H9 (cell line): ENCODE results near the gene RAB31. TPM values are rescaled to one million over a fixed set of nuclear protein-coding genes. Genes with fewer than 3 reads are reported as not detected.

ENCODE experiments used
- DNase-seq: peaks from one replicate; pipeline ENCODE4 v3.0.0-alpha.2; 2017
- H2AFZ ChIP-seq: one replicate; pipeline ENCODE4 v1.6.1; 2013; ENCODE audit warnings: mild to moderate bottlenecking, low read length, control low read depth, moderate library complexity
- H2AK5ac ChIP-seq: 2 replicates; pipeline ENCODE4 v1.6.1; 2013; ENCODE audit warnings: low read length, control low read depth, mixed read lengths; ENCODE audit not compliant: insufficient read length
- H2BK120ac ChIP-seq: one replicate; pipeline ENCODE4 v1.6.1; 2013; ENCODE audit warnings: low read depth, mild to moderate bottlenecking, low read length, control low read depth, inconsistent platforms; ENCODE audit not compliant: poor library complexity, severe bottlenecking
- H2BK12ac ChIP-seq: 2 replicates; pipeline ENCODE4 v1.6.1; 2013; ENCODE audit warnings: low read length, control low read depth, mixed read lengths, low read depth; ENCODE audit not compliant: insufficient read length
- H2BK15ac ChIP-seq: 2 replicates; pipeline ENCODE4 v1.6.1; 2013; ENCODE audit warnings: low read depth, low read length, control low read depth
- H2BK20ac ChIP-seq: one replicate; pipeline ENCODE4 v1.6.1; 2013; ENCODE audit warnings: low read depth, mild to moderate bottlenecking, low read length, control low read depth, inconsistent platforms; ENCODE audit not compliant: poor library complexity, severe bottlenecking
- H2BK5ac ChIP-seq: 2 replicates; pipeline ENCODE4 v1.6.1; 2013; ENCODE audit warnings: low read length, control low read depth, mixed read lengths; ENCODE audit not compliant: insufficient read length
- H3K14ac ChIP-seq: 2 replicates; pipeline ENCODE4 v1.6.1; 2013; ENCODE audit warnings: low read length, control low read depth; ENCODE audit not compliant: insufficient read depth
- H3K18ac ChIP-seq: 2 replicates; pipeline ENCODE4 v1.6.1; 2013; ENCODE audit warnings: low read depth, mild to moderate bottlenecking, mixed read lengths, low read length, control low read depth; ENCODE audit not compliant: insufficient read length
- H3K23ac ChIP-seq: 2 replicates; pipeline ENCODE4 v1.6.1; 2013; ENCODE audit warnings: low read length, control low read depth, mixed read lengths, low read depth; ENCODE audit not compliant: insufficient read length
- H3K23me2 ChIP-seq: 2 replicates; pipeline ENCODE4 v1.6.1; 2013; ENCODE audit warnings: low read depth, mild to moderate bottlenecking, mixed read lengths, low read length, control low read depth; ENCODE audit not compliant: insufficient read length, poor library complexity, severe bottlenecking
- H3K27ac ChIP-seq: 2 replicates; pipeline ENCODE4 v1.5.1; 2013; ENCODE audit warnings: low read length, control low read depth, mixed read lengths, low read depth; ENCODE audit not compliant: insufficient read length
- H3K27me3 ChIP-seq: 2 replicates; pipeline ENCODE4 v1.6.1; 2013; ENCODE audit warnings: low read length, control low read depth, inconsistent platforms; ENCODE audit not compliant: insufficient read depth
- H3K4ac ChIP-seq: 2 replicates; pipeline ENCODE4 v1.6.1; 2013; ENCODE audit warnings: low read depth, mild to moderate bottlenecking, control low read depth, inconsistent platforms, low read length, moderate library complexity
- H3K4me1 ChIP-seq: 2 replicates; pipeline ENCODE4 v1.6.1; 2013; ENCODE audit warnings: low read length, control low read depth, inconsistent platforms; ENCODE audit not compliant: insufficient read depth
- H3K4me2 ChIP-seq: 2 replicates; pipeline ENCODE4 v1.6.1; 2013; ENCODE audit warnings: low read length, control low read depth, mixed read lengths; ENCODE audit not compliant: insufficient read length, insufficient read depth
- H3K56ac ChIP-seq: 2 replicates; pipeline ENCODE4 v1.6.1; 2013; ENCODE audit warnings: low read depth, mild to moderate bottlenecking, mixed read lengths, low read length, control low read depth; ENCODE audit not compliant: insufficient read length
- H3K79me1 ChIP-seq: 2 replicates; pipeline ENCODE4 v1.6.1; 2013; ENCODE audit warnings: low read depth, mild to moderate bottlenecking, moderate library complexity, low read length, control low read depth, inconsistent platforms; ENCODE audit not compliant: insufficient read depth, poor library complexity, severe bottlenecking
- H3K79me2 ChIP-seq: 2 replicates; pipeline ENCODE4 v1.6.1; 2013; ENCODE audit warnings: low read length, control low read depth, inconsistent platforms; ENCODE audit not compliant: insufficient read depth
- H3K9ac ChIP-seq: 2 replicates; pipeline ENCODE4 v1.6.1; 2013; ENCODE audit warnings: low read length, control low read depth, mixed read lengths; ENCODE audit not compliant: insufficient read length; ENCODE audit errors: extremely low read depth
- H3K9me3 ChIP-seq: one replicate; pipeline ENCODE4 v1.6.1; 2013; ENCODE audit warnings: low read depth, low read length, inconsistent platforms; ENCODE audit not compliant: control insufficient read depth
- H3T11ph ChIP-seq: one replicate; pipeline ENCODE4 v1.6.1; 2013; ENCODE audit warnings: mild to moderate bottlenecking, low read length, control low read depth, inconsistent platforms
- H4K20me1 ChIP-seq: one replicate; pipeline ENCODE4 v1.6.1; 2013; ENCODE audit not compliant: control insufficient read depth, insufficient read length, insufficient read depth
- H4K5ac ChIP-seq: 2 replicates; pipeline ENCODE4 v1.6.1; 2013; ENCODE audit warnings: low read depth, mild to moderate bottlenecking, mixed read lengths, low read length, control low read depth; ENCODE audit not compliant: insufficient read length
- H4K8ac ChIP-seq: replicated peaks from 2 replicates; pipeline ENCODE4 v1.6.1; 2013; ENCODE audit warnings: low read length, control low read depth, mixed read lengths, low read depth; ENCODE audit not compliant: insufficient read length
- H4K91ac ChIP-seq: 2 replicates; pipeline ENCODE4 v1.6.1; 2013; ENCODE audit warnings: low read depth, mild to moderate bottlenecking, moderate library complexity, mixed read lengths, low read length, control low read depth; ENCODE audit not compliant: insufficient read length
- H3K27ac Mint-ChIP-seq, 3 experiments: 2 replicates in 2 of 3; 3 replicates in 1 of 3; pipeline ENCODE4 v1.8.0; 2020 to 2021; ENCODE audit warnings: mixed read lengths in 3 of 3, mild to moderate bottlenecking in 1 of 3, moderate library complexity in 1 of 3
- H3K27me3 Mint-ChIP-seq: 2 replicates; pipeline ENCODE4 v1.8.0; 2021; ENCODE audit warnings: low read depth, mild to moderate bottlenecking, moderate library complexity, mixed read lengths
- H3K36me3 Mint-ChIP-seq, 3 experiments: 2 replicates in 2 of 3; 3 replicates in 1 of 3; pipeline ENCODE4 v1.8.0; 2020 to 2021; ENCODE audit warnings: low read depth in 3 of 3, mixed read lengths in 3 of 3; ENCODE audit not compliant: insufficient read depth in 1 of 3
- H3K4me1 Mint-ChIP-seq, 2 experiments: 2 replicates each; pipeline ENCODE4 v1.8.0; 2020; ENCODE audit warnings: mixed read lengths in 2 of 2
- H3K4me3 Mint-ChIP-seq, 2 experiments: 2 replicates in 1 of 2; 3 replicates in 1 of 2; pipeline ENCODE4 v1.8.0; 2020 to 2021; ENCODE audit warnings: mild to moderate bottlenecking in 2 of 2, mixed read lengths in 2 of 2, moderate library complexity in 1 of 2
- H3K9me3 Mint-ChIP-seq, 2 experiments: 2 replicates in 1 of 2; 3 replicates in 1 of 2; pipeline ENCODE4 v1.8.0; 2020; ENCODE audit warnings: mild to moderate bottlenecking in 2 of 2, mixed read lengths in 2 of 2, moderate library complexity in 1 of 2
- WGBS: extraction: QIAGEN DNeasy Blood & Tissue Kit; methylation state at CpG from one replicate; pipeline ENCODE4 v1.1.7; 2013; ENCODE audit warnings: missing lambda C conversion rate, low lambda C conversion rate, mixed read lengths; ENCODE audit not compliant: insufficient read length; ENCODE audit errors: extremely low coverage; 5-methylcytosine and 5-hydroxymethylcytosine counted together
- total RNA-seq: library from RNA; stranded (reverse); gene quantifications from 2 replicates; pipeline ENCODE4 v1.2.1, GENCODE V29; 2021
- TF ChIP-seq, protein P1 (sequence below): fragments of 200-600 bp; sonication (generic); conservative IDR thresholded peaks from 3 replicates; pipeline ENCODE4 v1.8.0; 2021; ENCODE audit warnings: antibody characterized with exemption, mild to moderate bottlenecking

The RAB31 gene
- total RNA-seq, 1 experiment from 2014 or later, result 22.4 TPM

GRCh38 chr18:9814431-9814830 lies 106.3 kb downstream of the RAB31 start:
- no peaks in the 10 kb centered on the region for H3K9me3 ChIP-seq
- no peak overlapping the region for H2AFZ ChIP-seq
- H3K56ac ChIP-seq, result no peak overlapping the region
- no peak for DNase-seq
- no peak overlapping the region for H2BK120ac ChIP-seq
- no peak overlapping the region for H3K14ac ChIP-seq
- H3K27me3 Mint-ChIP-seq, result no peaks in the 10 kb centered on the region
- H3K9me3 Mint-ChIP-seq, result peaks cover 3 to 12% of the 10 kb centered on the region in 2 experiments; a peak in 3 of 5 replicates
- no peak overlapping the region for H3K18ac ChIP-seq
- no peak overlapping the region for H3K4me2 ChIP-seq
- no peak overlapping the region for H3K4me3 Mint-ChIP-seq
- no peak overlapping the region for H4K91ac ChIP-seq
- no peak overlapping the region for H4K5ac ChIP-seq
- H3K4me1 Mint-ChIP-seq, result peaks cover 18 to 20% of the 10 kb centered on the region in 2 experiments
- no peak overlapping the region for H2BK12ac ChIP-seq
- H3K27ac ChIP-seq, result no peak overlapping the region
- H3K23ac ChIP-seq, result no peak overlapping the region
- peaks cover 0 to 17% (median 8%) of the 10 kb centered on the region in 3 experiments; a peak in 4 of 7 replicates for H3K36me3 Mint-ChIP-seq
- TF ChIP-seq, protein P1, sequence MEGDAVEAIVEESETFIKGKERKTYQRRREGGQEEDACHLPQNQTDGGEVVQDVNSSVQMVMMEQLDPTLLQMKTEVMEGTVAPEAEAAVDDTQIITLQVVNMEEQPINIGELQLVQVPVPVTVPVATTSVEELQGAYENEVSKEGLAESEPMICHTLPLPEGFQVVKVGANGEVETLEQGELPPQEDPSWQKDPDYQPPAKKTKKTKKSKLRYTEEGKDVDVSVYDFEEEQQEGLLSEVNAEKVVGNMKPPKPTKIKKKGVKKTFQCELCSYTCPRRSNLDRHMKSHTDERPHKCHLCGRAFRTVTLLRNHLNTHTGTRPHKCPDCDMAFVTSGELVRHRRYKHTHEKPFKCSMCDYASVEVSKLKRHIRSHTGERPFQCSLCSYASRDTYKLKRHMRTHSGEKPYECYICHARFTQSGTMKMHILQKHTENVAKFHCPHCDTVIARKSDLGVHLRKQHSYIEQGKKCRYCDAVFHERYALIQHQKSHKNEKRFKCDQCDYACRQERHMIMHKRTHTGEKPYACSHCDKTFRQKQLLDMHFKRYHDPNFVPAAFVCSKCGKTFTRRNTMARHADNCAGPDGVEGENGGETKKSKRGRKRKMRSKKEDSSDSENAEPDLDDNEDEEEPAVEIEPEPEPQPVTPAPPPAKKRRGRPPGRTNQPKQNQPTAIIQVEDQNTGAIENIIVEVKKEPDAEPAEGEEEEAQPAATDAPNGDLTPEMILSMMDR, result no peak
- no peaks in the 10 kb centered on the region for H3K79me1 ChIP-seq
- H3K9ac ChIP-seq, result no peak overlapping the region
- no peak overlapping the region for H3K27ac Mint-ChIP-seq
- no peak overlapping the region for H3K4ac ChIP-seq
- no peak overlapping the region for H4K8ac ChIP-seq
- H3K27me3 ChIP-seq, result no peaks in the 10 kb centered on the region
- no peak overlapping the region for H2BK20ac ChIP-seq
- WGBS, result no CpG with 5 or more reads among the region's 4 CpGs
- no peaks in the 10 kb centered on the region for H3K4me1 ChIP-seq
- no peaks in the 10 kb centered on the region for H3K23me2 ChIP-seq
- H3T11ph ChIP-seq, result no peak overlapping the region
- no peak overlapping the region for H2AK5ac ChIP-seq
- no peak overlapping the region for H2BK5ac ChIP-seq
- no peak overlapping the region for H2BK15ac ChIP-seq
- H4K20me1 ChIP-seq, result no peaks in the 10 kb centered on the region
- no peaks in the 10 kb centered on the region for H3K79me2 ChIP-seq
